GM12878 (cell line): ENCODE results near the gene SEC22C. TPM values are rescaled to one million over a fixed set of nuclear protein-coding genes. Genes with fewer than 3 reads are reported as not detected.

ENCODE experiments used
- ATAC-seq: fragments of 200-7000 bp; cut with Tn5 transposase; 3 replicates; pipeline ENCODE4 v1.9.1; 2020; ENCODE audit warnings: mild to moderate bottlenecking, moderate library complexity
- BruUV-seq: library from RNA; stranded (reverse); fragments of 400-500 nt; replicated peaks from 2 replicates; lab custom pipeline; 2021; lab: Mats Ljungman, UMichigan
- CTCF ChIA-PET: fragments of 300-600 bp; sonication (Branson Sonifier 250); formaldehyde crosslinking; extraction: SDS; loops from one replicate; lab custom pipeline; 2021; ENCODE audit warnings: inconsistent platforms; lab: Yijun Ruan, JAX
- POLR2A ChIA-PET: fragments of 350-600 bp; formaldehyde crosslinking; extraction: SDS; loops from one replicate; lab custom pipeline; 2021; ENCODE audit warnings: inconsistent platforms; lab: Charles Lee
- RAD21 ChIA-PET: fragments of 300-600 bp; sonication (Branson Sonifier 250); formaldehyde crosslinking; loops from one replicate; lab custom pipeline; 2023; ENCODE audit warnings: antibody characterized with exemption; ENCODE audit not compliant: unreplicated experiment; lab: Charles Lee
- SMC1A ChIA-PET: fragments of 300-600 bp; sonication (Branson Sonifier 250); formaldehyde crosslinking; loops from one replicate; lab custom pipeline; 2023; ENCODE audit not compliant: unreplicated experiment, uncharacterized antibody; lab: Charles Lee
- DNase-seq: peaks from one replicate; pipeline ENCODE4 v3.0.0-alpha.2; 2011; ENCODE audit warnings: low read depth, low spot score
- FAIRE-seq: peaks from 3 replicates; lab custom pipeline; 2011; peaks lifted over from hg19 to GRCh38; lab: Jason Lieb, UNC
- H2AFZ ChIP-seq: 2 replicates; pipeline ENCODE4 v1.6.0; 2011; ENCODE audit warnings: low read depth, low read length, control low read depth; ENCODE audit not compliant: control insufficient read depth
- H3K27ac ChIP-seq: 2 replicates; pipeline ENCODE4 v1.5.1; 2011; ENCODE audit warnings: control low read depth; ENCODE audit not compliant: control insufficient read depth, insufficient read depth
- H3K27me3 ChIP-seq, 2 experiments: replicated peaks in 1 of 2; 2 replicates each; pipeline versions ENCODE4 v1.6.0 to v1.6.1; 2011; ENCODE audit warnings: low read length in 1 of 2; ENCODE audit not compliant: control insufficient read depth in 2 of 2, insufficient read depth in 2 of 2
- H3K36me3 ChIP-seq, 2 experiments: 2 replicates each; pipeline ENCODE4 v1.5.1; 2011; ENCODE audit warnings: low read length in 1 of 2; ENCODE audit not compliant: control insufficient read depth in 2 of 2, insufficient read depth in 2 of 2
- H3K4me1 ChIP-seq: 2 replicates; pipeline ENCODE4 v1.6.1; 2011; ENCODE audit warnings: mild to moderate bottlenecking, low read length, moderate library complexity, mixed read lengths; ENCODE audit not compliant: control insufficient read depth, insufficient read depth
- H3K4me2 ChIP-seq: 2 replicates; pipeline ENCODE4 v1.6.0; 2011; ENCODE audit warnings: control low read depth; ENCODE audit not compliant: control insufficient read depth, insufficient read depth
- H3K4me3 ChIP-seq: fragments of 200-600 bp; sonication (generic); 2 replicates; pipeline ENCODE4 v1.5.1; 2016
- H3K79me2 ChIP-seq: 2 replicates; pipeline ENCODE4 v1.6.0; 2011; ENCODE audit warnings: low read length; ENCODE audit not compliant: control insufficient read depth, insufficient read depth
- H3K9ac ChIP-seq: 2 replicates; pipeline ENCODE4 v1.8.0; 2011; ENCODE audit warnings: low read length, control low read depth, mixed read lengths; ENCODE audit not compliant: control insufficient read depth, insufficient read depth
- H3K9me3 ChIP-seq: replicated peaks from 3 replicates; pipeline ENCODE4 v1.5.1; 2011; ENCODE audit warnings: mild to moderate bottlenecking, low read length; ENCODE audit not compliant: control insufficient read depth, insufficient read depth
- H4K20me1 ChIP-seq: 2 replicates; pipeline ENCODE4 v1.6.0; 2011; ENCODE audit not compliant: control insufficient read depth, insufficient read depth
- BMI1 ChIP-seq: fragments of 450-650 bp; IDR thresholded peaks from 2 replicates; pipeline ENCODE4 v1.6.1; 2016; ENCODE audit warnings: mild to moderate bottlenecking, moderate library complexity, borderline replicate concordance
- BRCA1 ChIP-seq: IDR thresholded peaks from 2 replicates; pipeline ENCODE4 v1.6.1; 2011; ENCODE audit warnings: low read depth, low read length, improper control_type of control experiment
- CREB1 ChIP-seq: IDR thresholded peaks from 2 replicates; pipeline ENCODE4 v1.6.1; 2012; ENCODE audit warnings: low read depth, mild to moderate bottlenecking, inconsistent platforms
- FOS ChIP-seq: IDR thresholded peaks from 3 replicates; pipeline ENCODE4 v1.6.1; 2011; ENCODE audit warnings: borderline replicate concordance; ENCODE audit not compliant: insufficient read length; ENCODE audit errors: extremely low read depth
- FOXK2 ChIP-seq: fragments of 450-650 bp; IDR thresholded peaks from 2 replicates; pipeline ENCODE4 v1.6.1; 2017; ENCODE audit warnings: mild to moderate bottlenecking, moderate library complexity
- HDGF ChIP-seq: fragments of 450-650 bp; IDR thresholded peaks from 2 replicates; pipeline ENCODE4 v1.6.1; 2016; ENCODE audit warnings: antibody characterized with exemption
- IKZF2 ChIP-seq, 2 experiments: fragments of 450-650 bp; IDR thresholded peaks; 2 replicates each; pipeline ENCODE4 v1.6.1; 2017; ENCODE audit warnings: mild to moderate bottlenecking in 2 of 2, moderate library complexity in 2 of 2
- MAX ChIP-seq: IDR thresholded peaks from 2 replicates; pipeline ENCODE4 v1.6.1; 2012; ENCODE audit warnings: low read depth, low read length, improper control_type of control experiment
- MEF2A ChIP-seq: IDR thresholded peaks from 2 replicates; pipeline ENCODE4 v1.6.1; 2011; ENCODE audit warnings: low read depth, mild to moderate bottlenecking, low read length, moderate library complexity; ENCODE audit not compliant: insufficient read depth
- MLLT1 ChIP-seq: fragments of 450-650 bp; IDR thresholded peaks from 2 replicates; pipeline ENCODE4 v1.6.1; 2016; ENCODE audit warnings: mild to moderate bottlenecking
- PBX3 ChIP-seq: IDR thresholded peaks from 2 replicates; pipeline ENCODE4 v1.6.1; 2011; ENCODE audit warnings: mild to moderate bottlenecking, low read depth, low read length, moderate library complexity; ENCODE audit not compliant: insufficient replicate concordance
- POLR2AphosphoS2 ChIP-seq: IDR thresholded peaks from 2 replicates; pipeline ENCODE4 v1.6.1; 2011; ENCODE audit warnings: low read depth, mild to moderate bottlenecking, low read length, improper control_type of control experiment, moderate library complexity
- SMAD5 ChIP-seq: IDR thresholded peaks from 2 replicates; pipeline ENCODE4 v1.6.1; 2016; ENCODE audit warnings: antibody characterized with exemption, low read depth
- SMARCA5 ChIP-seq: fragments of 450-650 bp; IDR thresholded peaks from 2 replicates; pipeline ENCODE4 v1.6.1; 2017; ENCODE audit warnings: mild to moderate bottlenecking
- SREBF1 ChIP-seq: IDR thresholded peaks from 2 replicates; pipeline ENCODE4 v1.6.1; 2012; ENCODE audit warnings: mild to moderate bottlenecking, low read length
- WRNIP1 ChIP-seq: IDR thresholded peaks from 2 replicates; pipeline ENCODE4 v1.6.1; 2011; ENCODE audit warnings: low read depth, low read length, improper control_type of control experiment, borderline replicate concordance
- WGBS: methylation state at CpG from one replicate; pipeline ENCODE4 v1.1.6; 2016; ENCODE audit warnings: low lambda C conversion rate; ENCODE audit not compliant: insufficient replicate concordance, insufficient coverage; ENCODE audit errors: missing lambda C conversion rate; 5-methylcytosine and 5-hydroxymethylcytosine counted together
- in situ Hi-C: fragments of 300-500 bp; cut with MboI; formaldehyde crosslinking; loops from 9 replicates; pipeline ENCODE4 v1.14.3; 2018; ENCODE audit warnings: mixed read lengths
- intact Hi-C: fragments of 100-400 bp; cut with micrococcal nuclease; formaldehyde crosslinking; loops from one replicate; pipeline ENCODE4 v1.14.2; 2022; ENCODE audit not compliant: unreplicated experiment
- polyA plus RNA-seq, 11 experiments: library from polyadenylated mRNA; depleted of rRNA in 4 of 11; unstranded in 6 of 11; stranded (reverse) in 5 of 11; fragments of >200 nt; fragmentation: Nextera tagmentation in 4 of 11; fragmentation: Illumina TruSeq in 1 of 11; extraction: Ambion mirVana in 4 of 11; extraction: Trizol in 1 of 11; gene quantifications; 1 replicate in 1 of 11; 2 replicates in 10 of 11; pipeline versions ENCODE4 v1.2.1 to v1.2.3, GENCODE V29; 2011 to 2016; ENCODE audit warnings: inconsistent platforms in 2 of 11, missing spikeins in 2 of 11, low read depth in 1 of 11
- total RNA-seq, 4 experiments: library from RNA; depleted of rRNA in 3 of 4; stranded (reverse); fragments of >200 nt in 3 of 4; fragmentation: Illumina TruSeq in 1 of 4; extraction: Trizol in 1 of 4; gene quantifications; 2 replicates each; pipeline versions ENCODE4 v1.2.1 to v1.2.3, GENCODE V29; 2013 to 2021
- TF ChIP-seq, protein P1 (sequence below): fragments of 450-650 bp; IDR thresholded peaks from 2 replicates; pipeline ENCODE4 v1.6.1; 2016; ENCODE audit warnings: mild to moderate bottlenecking
- TF ChIP-seq, protein P2 (sequence below): fragments of 450-650 bp; conservative IDR thresholded peaks from 2 replicates; pipeline ENCODE4 v1.6.1; 2017; ENCODE audit warnings: mild to moderate bottlenecking, moderate library complexity

Gene SEC22C
- total and polyA plus RNA-seq, 10 of the 15 experiments (the other 5 are each of a cell fraction or from before 2014, with no cell fraction given), result 15.6 to 47.0 (median 39.1) TPM

- no peak for ATAC-seq
- intact Hi-C loops, result no loop called here
- POLR2A ChIA-PET, result interaction anchor here (0.7 kb wide), 1 partner anchor 202 kb away, joined by 3 read pairs; no protein-coding TSS in a partner anchor
These were observed 28.9 kb downstream of the SEC22C start for GRCh38 chr3:42552830-42553229.

More at GRCh38 chr3:42552830-42553229, 28.9 kb downstream of the SEC22C start:
- in situ Hi-C loops, result no loop called here
- no peak overlapping the region for H3K4me3 ChIP-seq
- 54% methylated on average over 1 of the region's 1 CpG for WGBS
- H4K20me1 ChIP-seq, result no peaks in the 10 kb centered on the region
- ChIA-PET RAD21 (no interaction called here), CTCF (interaction anchor here (0.7 to 2.8 kb wide), 4 partner anchors 15 to 306 kb away, joined by 3 to 13 read pairs (median 7); no protein-coding TSS in a partner anchor), SMC1A (interaction anchor here (0.6 to 1.3 kb wide), 4 partner anchors 14 to 306 kb away, joined by 3 to 4 read pairs (median 3); no protein-coding TSS in a partner anchor)
- no peaks in the 10 kb centered on the region for H3K27me3 ChIP-seq
- H2AFZ ChIP-seq, result no peak overlapping the region
- no peak for TF ChIP-seq BMI1
- TF ChIP-seq SREBF1, result no peak
- no peak for TF ChIP-seq MAX
- TF ChIP-seq FOXK2, result no peak
- TF ChIP-seq WRNIP1, result no peak
- TF ChIP-seq IKZF2 (IDR thresholded peaks at IDR 0.05), result no peak
- TF ChIP-seq MLLT1, result no peak
- TF ChIP-seq, protein P1, sequence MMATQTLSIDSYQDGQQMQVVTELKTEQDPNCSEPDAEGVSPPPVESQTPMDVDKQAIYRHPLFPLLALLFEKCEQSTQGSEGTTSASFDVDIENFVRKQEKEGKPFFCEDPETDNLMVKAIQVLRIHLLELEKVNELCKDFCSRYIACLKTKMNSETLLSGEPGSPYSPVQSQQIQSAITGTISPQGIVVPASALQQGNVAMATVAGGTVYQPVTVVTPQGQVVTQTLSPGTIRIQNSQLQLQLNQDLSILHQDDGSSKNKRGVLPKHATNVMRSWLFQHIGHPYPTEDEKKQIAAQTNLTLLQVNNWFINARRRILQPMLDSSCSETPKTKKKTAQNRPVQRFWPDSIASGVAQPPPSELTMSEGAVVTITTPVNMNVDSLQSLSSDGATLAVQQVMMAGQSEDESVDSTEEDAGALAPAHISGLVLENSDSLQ, result no peak
- TF ChIP-seq FOS, result no peak
- TF ChIP-seq, protein P2, sequence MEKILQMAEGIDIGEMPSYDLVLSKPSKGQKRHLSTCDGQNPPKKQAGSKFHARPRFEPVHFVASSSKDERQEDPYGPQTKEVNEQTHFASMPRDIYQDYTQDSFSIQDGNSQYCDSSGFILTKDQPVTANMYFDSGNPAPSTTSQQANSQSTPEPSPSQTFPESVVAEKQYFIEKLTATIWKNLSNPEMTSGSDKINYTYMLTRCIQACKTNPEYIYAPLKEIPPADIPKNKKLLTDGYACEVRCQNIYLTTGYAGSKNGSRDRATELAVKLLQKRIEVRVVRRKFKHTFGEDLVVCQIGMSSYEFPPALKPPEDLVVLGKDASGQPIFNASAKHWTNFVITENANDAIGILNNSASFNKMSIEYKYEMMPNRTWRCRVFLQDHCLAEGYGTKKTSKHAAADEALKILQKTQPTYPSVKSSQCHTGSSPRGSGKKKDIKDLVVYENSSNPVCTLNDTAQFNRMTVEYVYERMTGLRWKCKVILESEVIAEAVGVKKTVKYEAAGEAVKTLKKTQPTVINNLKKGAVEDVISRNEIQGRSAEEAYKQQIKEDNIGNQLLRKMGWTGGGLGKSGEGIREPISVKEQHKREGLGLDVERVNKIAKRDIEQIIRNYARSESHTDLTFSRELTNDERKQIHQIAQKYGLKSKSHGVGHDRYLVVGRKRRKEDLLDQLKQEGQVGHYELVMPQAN, result no peak
- TF ChIP-seq POLR2AphosphoS2, result no peak
- TF ChIP-seq CREB1, result no peak
- TF ChIP-seq HDGF, result no peak
- no peak for TF ChIP-seq PBX3
- TF ChIP-seq BRCA1, result no peak
- TF ChIP-seq MEF2A, result no peak
- TF ChIP-seq SMARCA5, result no peak
- no peak for TF ChIP-seq SMAD5
- DNase-seq (no peak), FAIRE-seq (no peak)
- no peak overlapping the region for H3K27ac ChIP-seq
- no peaks in the 10 kb centered on the region; the same call in 2 of the 3 replicates for H3K9me3 ChIP-seq
- H3K4me1 ChIP-seq, result peaks cover 3% of the 10 kb centered on the region; the same call in 1 of the 2 replicates
- peaks cover 11 to 30% of the 10 kb centered on the region in 2 experiments; a peak in 3 of 4 replicates for H3K36me3 ChIP-seq
- no TSS peak for BruUV-seq
- H3K79me2 ChIP-seq, result no peaks in the 10 kb centered on the region
- H3K9ac ChIP-seq, result no peak overlapping the region
- H3K4me2 ChIP-seq, result no peak overlapping the region
